ENCODE results near the gene LSR.
A peak's percentile ranks its signal among the peaks of the same experiment; 100 is the strongest.

The LSR gene

DNA sequence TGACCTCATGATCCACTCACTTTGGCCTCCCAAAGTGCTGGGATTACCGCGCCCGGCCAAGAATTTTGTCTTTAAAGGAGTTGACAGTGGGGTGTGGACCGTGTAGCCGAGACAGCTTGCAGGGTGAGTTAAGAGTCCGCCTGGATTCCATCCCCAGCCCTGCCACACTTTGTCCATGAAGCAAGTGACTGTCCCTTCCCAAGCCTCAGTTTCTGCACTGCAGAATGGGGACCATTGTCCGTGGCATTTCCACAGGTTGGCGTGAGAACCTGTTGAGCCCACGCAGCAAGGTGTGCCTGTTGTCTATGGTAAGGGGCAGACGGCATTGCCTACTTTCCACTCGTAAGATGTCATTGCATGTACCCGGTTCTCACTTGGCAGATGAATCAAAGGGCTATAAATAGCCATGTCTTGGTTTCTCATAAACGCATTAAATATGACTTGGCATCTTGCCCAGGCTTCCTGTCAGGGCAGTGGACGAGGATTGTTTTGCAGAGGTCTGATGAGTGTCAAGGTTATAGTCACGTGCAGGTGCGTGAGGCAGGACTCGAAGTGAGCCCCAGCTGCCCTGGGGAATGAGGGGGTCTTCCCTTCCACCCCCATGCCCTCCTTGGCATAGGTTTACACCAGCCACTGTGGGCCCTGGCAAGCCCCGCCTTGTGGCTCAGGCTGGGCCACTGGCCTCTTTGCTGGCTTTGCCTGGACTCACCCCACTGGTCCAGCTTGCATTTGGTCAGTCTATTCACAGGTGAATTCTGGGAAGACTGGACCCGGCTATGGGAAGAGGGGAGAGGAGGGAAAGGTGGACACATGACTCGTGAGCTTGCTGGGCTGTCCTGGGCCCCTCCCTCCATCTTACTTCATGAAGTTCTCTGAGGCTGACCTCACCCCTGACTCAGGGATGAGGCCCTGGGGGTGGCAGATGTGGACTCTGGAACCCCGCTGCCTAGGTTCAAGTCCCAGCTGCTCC is 34.9 kb upstream of the LSR start:
- TF ChIP-seq, protein P1, sequence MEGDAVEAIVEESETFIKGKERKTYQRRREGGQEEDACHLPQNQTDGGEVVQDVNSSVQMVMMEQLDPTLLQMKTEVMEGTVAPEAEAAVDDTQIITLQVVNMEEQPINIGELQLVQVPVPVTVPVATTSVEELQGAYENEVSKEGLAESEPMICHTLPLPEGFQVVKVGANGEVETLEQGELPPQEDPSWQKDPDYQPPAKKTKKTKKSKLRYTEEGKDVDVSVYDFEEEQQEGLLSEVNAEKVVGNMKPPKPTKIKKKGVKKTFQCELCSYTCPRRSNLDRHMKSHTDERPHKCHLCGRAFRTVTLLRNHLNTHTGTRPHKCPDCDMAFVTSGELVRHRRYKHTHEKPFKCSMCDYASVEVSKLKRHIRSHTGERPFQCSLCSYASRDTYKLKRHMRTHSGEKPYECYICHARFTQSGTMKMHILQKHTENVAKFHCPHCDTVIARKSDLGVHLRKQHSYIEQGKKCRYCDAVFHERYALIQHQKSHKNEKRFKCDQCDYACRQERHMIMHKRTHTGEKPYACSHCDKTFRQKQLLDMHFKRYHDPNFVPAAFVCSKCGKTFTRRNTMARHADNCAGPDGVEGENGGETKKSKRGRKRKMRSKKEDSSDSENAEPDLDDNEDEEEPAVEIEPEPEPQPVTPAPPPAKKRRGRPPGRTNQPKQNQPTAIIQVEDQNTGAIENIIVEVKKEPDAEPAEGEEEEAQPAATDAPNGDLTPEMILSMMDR (IDR thresholded peaks at IDR 0.05; ENCODE audit: extremely low read depth, missing control alignments) = no peak
- DNase-seq (ENCODE audit: low spot score) = peak; percentile 34

DNA sequence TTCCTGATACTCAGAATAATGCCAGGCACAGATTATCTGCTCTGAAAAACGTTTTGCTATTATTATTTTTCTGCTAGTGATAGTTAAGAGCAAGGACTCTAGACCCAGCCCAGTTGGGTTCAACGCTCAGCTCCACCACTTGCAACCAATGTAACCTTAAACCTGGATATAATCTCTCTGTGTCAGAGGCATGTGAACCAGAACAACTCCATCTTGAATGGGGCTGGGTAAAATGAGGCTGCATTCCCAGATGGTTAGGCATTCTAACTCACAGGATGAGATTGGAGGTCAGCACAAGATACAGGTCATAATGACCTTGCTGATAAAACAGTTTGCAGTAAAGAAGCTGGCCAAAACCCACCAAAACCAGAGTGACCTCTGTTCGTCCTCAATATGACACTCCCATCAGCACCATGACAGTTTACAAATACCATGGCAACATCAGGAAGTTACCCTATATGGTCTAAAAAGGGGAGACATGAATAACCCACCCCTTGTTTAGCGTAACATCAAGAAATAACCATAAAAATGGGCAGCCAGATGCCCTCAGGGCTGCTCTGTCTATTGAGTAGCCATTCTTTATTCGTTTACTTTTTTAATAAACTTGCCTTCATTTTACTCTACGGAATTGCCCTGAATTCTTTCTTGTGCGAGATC is 33.9 kb upstream of the LSR start:
- DNase-seq (ENCODE audit: low spot score) = no peak
- TF ChIP-seq, protein P1 (IDR thresholded peaks at IDR 0.05; ENCODE audit: extremely low read depth, missing control alignments) = no peak

DNA sequence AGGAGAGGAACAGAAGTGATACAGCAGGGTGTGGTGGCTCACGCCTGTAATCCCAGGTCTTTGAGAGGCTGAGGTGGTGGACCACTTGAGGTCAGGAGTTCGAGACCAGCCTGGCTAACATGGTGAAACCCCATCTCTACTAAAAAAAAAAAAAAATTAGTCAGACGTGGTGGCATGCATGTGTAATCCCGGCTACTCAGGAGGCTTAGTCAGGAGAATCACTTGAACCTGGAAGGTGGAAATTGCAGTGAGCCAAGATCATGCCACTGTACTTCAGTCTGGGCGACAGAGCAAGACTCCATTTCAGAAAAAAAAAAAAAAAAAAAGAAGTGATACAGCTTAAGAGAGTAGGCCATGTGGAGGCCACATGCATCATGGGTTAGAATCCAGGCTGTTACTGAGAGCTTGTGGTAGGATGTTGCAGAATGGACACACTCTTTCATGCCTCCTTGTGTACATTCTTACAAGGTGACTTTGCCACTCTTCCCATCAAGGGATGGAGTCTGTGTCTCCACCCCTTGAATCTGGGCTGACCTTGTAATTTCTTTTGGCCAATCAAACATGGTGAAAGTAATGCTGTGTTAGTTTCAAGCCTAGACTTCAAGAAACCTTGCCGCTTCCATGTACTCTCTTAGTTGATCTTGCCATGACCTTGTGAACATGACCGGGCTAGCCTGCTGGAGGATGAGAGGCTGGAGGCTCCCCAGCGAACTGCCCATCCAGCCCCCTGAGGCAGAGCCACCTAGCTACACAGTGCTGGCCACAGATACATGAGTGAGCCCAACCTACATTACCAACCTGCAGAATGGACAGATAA is 32.6 kb upstream of the LSR start:
- no peak for DNase-seq (ENCODE audit: low spot score)
- TF ChIP-seq, protein P1 (IDR thresholded peaks at IDR 0.05; ENCODE audit: extremely low read depth, missing control alignments) = no peak

DNA sequence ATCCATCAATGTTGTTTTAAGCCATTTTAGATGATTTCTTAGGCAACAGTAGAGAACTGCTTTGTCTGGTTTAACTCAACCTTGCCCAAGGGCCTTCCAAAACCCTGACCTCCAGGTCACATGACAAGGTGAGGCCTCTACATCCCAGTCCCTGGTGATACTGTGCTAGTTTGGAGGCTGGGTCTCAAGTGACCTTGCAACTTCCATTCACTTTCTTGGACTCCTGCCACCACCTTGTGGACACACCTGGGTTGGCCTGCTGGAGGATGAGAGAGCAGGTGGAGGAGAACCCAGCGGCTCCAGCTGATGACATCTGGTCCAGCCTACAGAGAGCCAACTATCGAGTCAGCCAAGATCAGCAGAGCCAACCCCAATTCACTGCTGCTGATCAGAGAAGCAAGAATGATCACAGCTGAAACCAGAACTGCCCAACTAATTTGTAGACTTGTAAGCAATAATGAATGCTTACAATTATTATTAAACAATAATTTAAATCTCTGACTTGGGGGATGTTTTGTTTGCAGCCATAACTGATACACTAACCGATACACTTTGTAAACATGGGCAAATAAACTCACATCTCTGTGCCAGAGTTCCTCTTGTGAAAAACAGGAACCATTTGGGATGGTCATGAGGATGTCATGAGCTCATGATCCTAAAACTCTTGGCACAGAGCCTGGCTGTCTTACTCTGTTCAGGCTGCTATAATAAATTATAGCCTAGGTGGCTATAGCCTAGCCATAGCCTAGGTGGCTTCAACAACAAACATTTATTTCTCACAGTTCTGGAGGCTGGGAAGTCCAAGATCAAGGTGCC is 31.8 kb upstream of the LSR start:
- TF ChIP-seq, protein P1 (IDR thresholded peaks at IDR 0.05; ENCODE audit: extremely low read depth, missing control alignments) = no peak
- peak; percentile 31 for DNase-seq (ENCODE audit: low spot score)

DNA sequence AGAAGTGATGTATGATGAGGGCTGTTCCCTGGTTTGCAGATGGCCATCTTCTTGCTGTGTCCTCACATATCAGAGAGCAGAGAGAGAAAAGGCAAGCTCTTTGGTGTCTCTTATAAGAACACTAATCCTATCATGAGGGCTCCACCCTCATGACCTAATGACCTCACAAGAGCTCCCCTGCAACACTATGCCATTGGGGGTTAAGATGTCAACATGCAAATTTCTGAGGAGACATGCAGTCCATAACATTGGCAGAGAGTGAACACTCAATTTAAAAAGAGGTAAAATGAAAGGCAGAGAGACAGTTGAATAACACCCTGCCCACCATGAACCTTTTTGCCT is 31.2 kb upstream of the LSR start:
- TF ChIP-seq, protein P1 (IDR thresholded peaks at IDR 0.05; ENCODE audit: extremely low read depth, missing control alignments) = no peak

DNA sequence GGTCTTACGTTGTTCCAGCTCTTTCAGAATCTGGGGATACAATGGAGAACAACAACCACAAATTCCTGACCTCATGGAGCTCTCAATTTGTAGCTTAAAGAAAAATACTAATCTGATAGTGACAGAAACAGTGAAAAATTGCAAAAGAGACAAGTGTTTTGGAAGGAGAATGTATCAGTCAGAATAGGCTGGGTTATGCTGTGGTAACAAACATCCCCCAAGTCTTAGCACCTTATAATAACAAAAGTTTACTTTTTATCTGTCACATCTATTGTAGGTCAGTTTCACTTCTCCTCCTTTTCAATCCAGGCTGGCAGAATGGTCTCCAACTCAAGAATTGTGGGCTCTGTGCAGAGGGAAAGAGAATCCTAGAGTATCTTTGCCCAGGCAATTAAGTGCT is 29.8 kb upstream of the LSR start:
- TF ChIP-seq, protein P1 (IDR thresholded peaks at IDR 0.05; ENCODE audit: extremely low read depth, missing control alignments) = no peak
- no peak for DNase-seq (ENCODE audit: low spot score)

More for the DNA sequence above, 31.2 kb upstream of the LSR start:
- no peak for DNase-seq (ENCODE audit: low spot score)

Data from GM20000 (cell line).